Astrocyte (in vitro differentiated cells and primary cell): ENCODE data around the gene ZNF280D.

Source experiments
- EZH2 ChIP-seq: IDR thresholded peaks from 2 replicates; pipeline ENCODE4 v1.6.1; 2012; ENCODE audit warnings: mild to moderate bottlenecking, low read length, inconsistent platforms; ENCODE audit not compliant: insufficient read depth
- TF ChIP-seq, protein P1 (sequence below): IDR thresholded peaks from 2 replicates; pipeline ENCODE4 v1.5.1; 2011; ENCODE audit warnings: low read depth, mild to moderate bottlenecking, inconsistent platforms, low read length, moderate library complexity; ENCODE audit not compliant: insufficient read depth

DNA sequence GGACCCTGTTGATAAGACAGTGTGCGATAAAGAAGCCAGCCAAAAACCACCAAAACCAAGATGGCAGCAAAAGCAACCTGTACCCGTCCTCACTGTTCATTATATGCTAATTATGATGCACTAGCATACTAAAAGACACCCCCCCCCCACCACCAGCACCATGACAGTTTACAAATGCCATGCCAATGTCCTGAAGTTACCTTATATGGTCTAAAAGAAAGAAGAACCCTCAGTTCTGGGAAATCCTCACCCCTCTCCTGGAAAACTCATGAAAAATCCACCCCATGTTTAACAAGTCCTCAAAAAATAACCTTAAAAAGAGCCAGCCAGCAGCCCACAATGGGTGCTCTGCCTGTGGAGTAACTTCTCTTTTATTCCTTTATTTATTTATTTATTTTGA is 48.4 kb upstream of the ZNF280D start:
- TF ChIP-seq, protein P1, sequence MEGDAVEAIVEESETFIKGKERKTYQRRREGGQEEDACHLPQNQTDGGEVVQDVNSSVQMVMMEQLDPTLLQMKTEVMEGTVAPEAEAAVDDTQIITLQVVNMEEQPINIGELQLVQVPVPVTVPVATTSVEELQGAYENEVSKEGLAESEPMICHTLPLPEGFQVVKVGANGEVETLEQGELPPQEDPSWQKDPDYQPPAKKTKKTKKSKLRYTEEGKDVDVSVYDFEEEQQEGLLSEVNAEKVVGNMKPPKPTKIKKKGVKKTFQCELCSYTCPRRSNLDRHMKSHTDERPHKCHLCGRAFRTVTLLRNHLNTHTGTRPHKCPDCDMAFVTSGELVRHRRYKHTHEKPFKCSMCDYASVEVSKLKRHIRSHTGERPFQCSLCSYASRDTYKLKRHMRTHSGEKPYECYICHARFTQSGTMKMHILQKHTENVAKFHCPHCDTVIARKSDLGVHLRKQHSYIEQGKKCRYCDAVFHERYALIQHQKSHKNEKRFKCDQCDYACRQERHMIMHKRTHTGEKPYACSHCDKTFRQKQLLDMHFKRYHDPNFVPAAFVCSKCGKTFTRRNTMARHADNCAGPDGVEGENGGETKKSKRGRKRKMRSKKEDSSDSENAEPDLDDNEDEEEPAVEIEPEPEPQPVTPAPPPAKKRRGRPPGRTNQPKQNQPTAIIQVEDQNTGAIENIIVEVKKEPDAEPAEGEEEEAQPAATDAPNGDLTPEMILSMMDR = no peak
- no peak for TF ChIP-seq EZH2
